Fibroblast of skin of abdomen (primary cell): ENCODE measurements around the gene LYRM4.

Source experiments
- DNase-seq: peaks from one replicate; pipeline ENCODE4 v3.0.0-alpha.2; 2013

Gene LYRM4

GRCh38 chr6:5091210-5092069, 169.3 kb downstream of the LYRM4 start:
- DNase-seq: no peak

- no peak for DNase-seq
These were observed 170.1 kb downstream of the LYRM4 start for GRCh38 chr6:5090603-5091002.

GRCh38 chr6:5089481-5090438, 171.0 kb downstream of the LYRM4 start:
- DNase-seq: no peak

GRCh38 chr6:5088780-5089179, 172.0 kb downstream of the LYRM4 start:
- no peak for DNase-seq

- DNase-seq: no peak
These were observed 173.4 kb downstream of the LYRM4 start for GRCh38 chr6:5087389-5087788.

- DNase-seq: no peak
These were observed 174.4 kb downstream of the LYRM4 start for GRCh38 chr6:5086294-5086890.

- DNase-seq: peak; percentile 26
These were observed 175.0 kb downstream of the LYRM4 start for GRCh38 chr6:5085648-5086293.

GRCh38 chr6:5084781-5085647, 175.7 kb downstream of the LYRM4 start, which contains the start of gene PPP1R3G:
Gene PPP1R3G, plus strand, starts transcription at chr6:5085341. Its CDS starts 145 bp downstream, at chr6:5085486.
- DNase-seq: peak; percentile 60

GRCh38 chr6:5084360-5084780, 176.4 kb downstream of the LYRM4 start:
- DNase-seq: no peak

- DNase-seq: no peak
These were observed 176.9 kb downstream of the LYRM4 start for GRCh38 chr6:5083813-5084359.

GRCh38 chr6:5083307-5083583, 177.5 kb downstream of the LYRM4 start:
- DNase-seq: no peak

GRCh38 chr6:5082487-5083306, 178.1 kb downstream of the LYRM4 start:
- DNase-seq: peak; percentile 77

- DNase-seq: no peak
These were observed 178.8 kb downstream of the LYRM4 start for GRCh38 chr6:5081955-5082354.

- DNase-seq: no peak
These were observed 179.6 kb downstream of the LYRM4 start for GRCh38 chr6:5081182-5081581.

- DNase-seq: no peak
These were observed 180.2 kb downstream of the LYRM4 start for GRCh38 chr6:5080574-5080973.

- DNase-seq: no peak
These were observed 181.1 kb downstream of the LYRM4 start for GRCh38 chr6:5079692-5080091.

GRCh38 chr6:5078121-5078669, 182.6 kb downstream of the LYRM4 start:
- no peak for DNase-seq

- no peak for DNase-seq
These were observed 183.8 kb downstream of the LYRM4 start for GRCh38 chr6:5076931-5077330.

GRCh38 chr6:5073992-5074391, 186.8 kb downstream of the LYRM4 start:
- no peak for DNase-seq

GRCh38 chr6:5072440-5072839, 188.3 kb downstream of the LYRM4 start:
- DNase-seq: no peak
